Brain microvascular endothelial cell (primary cell): ENCODE results near the gene TAF1D.
A peak's percentile ranks its signal among the peaks of the same experiment; 100 is the strongest.

ENCODE experiments used
- DNase-seq: peaks from one replicate; pipeline ENCODE4 v3.0.0-alpha.2; 2020
- H3K27ac ChIP-seq: fragments of 250-450 bp; sonication (Bioruptor Pico); 2 replicates; pipeline ENCODE4 v1.5.1; 2020; ENCODE audit warnings: mild to moderate bottlenecking, moderate library complexity
- H3K27me3 ChIP-seq: fragments of 250-450 bp; sonication (Bioruptor Pico); replicated peaks from 2 replicates; pipeline ENCODE4 v1.5.1; 2020; ENCODE audit warnings: mild to moderate bottlenecking
- H3K36me3 ChIP-seq: fragments of 250-450 bp; sonication (Bioruptor Pico); replicated peaks from 2 replicates; pipeline ENCODE4 v1.5.1; 2020; ENCODE audit warnings: mild to moderate bottlenecking
- H3K4me3 ChIP-seq: 2 replicates; pipeline ENCODE4 v1.5.1; 2011; ENCODE audit warnings: low read depth, mild to moderate bottlenecking, control low read depth, low read length, moderate library complexity
- in situ Hi-C: cut with HindIII; loops from 2 replicates; pipeline ENCODE4 v1.10.0; 2017; ENCODE audit warnings: low sequenced_read_pairs, low pct_ligation_motif_present
- TF ChIP-seq, protein P1 (sequence below): IDR thresholded peaks from 2 replicates; pipeline ENCODE4 v1.5.1; 2011; ENCODE audit warnings: low read depth, mild to moderate bottlenecking, moderate library complexity, low read length, control low read depth, inconsistent platforms; ENCODE audit errors: missing control alignments

TAF1D gene

DNA sequence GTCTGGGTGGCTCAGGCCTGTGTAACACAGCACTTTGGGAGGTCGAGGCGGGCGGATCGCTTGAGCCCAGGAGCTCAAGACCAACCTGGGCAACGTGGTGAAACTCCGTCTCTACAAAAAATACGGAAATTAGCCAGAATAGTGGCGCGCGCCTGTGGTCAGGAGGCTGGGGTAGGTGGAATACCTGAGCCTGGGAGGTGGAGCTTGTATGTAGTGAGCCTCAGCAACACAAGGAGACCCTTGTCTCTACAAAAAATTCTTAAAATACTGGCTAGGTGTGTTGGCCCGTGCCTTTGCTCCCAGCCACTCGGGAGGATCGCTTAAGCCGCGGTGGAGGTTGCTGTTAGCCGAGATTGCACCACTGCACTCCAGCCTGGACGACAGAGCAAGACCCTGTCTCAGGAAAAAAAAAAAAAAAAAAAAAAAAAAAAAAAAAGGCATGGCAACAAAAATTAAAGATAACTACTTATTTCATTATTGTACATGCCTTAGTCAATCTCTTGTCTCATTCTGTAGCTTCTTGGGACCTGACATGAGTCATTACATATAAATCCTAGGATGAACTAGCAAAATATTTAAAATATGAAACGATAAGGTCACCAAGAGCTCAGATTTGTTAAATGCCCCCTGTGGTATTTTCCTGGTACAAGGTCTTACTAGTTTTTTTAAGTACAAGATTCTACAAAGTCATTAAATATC is 1.1 kb downstream of the TAF1D start:
- no peak for DNase-seq

DNA sequence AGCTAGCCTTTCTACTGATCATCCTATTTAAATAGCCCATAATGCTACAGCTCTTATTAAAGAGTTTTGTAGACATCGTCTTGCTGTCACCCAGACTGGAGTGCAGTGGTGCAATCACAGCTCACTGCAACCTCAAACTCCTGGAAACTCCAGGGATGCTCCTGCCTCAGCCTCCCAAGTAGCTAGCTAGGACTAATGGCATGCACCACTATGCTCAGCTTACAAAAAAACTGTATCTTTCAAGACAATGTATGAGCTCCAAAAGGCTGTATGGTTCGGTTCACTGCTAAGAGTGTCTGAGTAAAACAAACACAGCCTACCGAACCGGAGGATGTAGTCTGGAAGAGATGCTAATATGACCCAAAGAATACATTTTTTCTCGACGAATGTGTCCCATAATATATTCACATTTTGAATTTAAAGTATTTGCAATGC is 2.6 kb downstream of the TAF1D start:
- peak overlapping the region; percentile 98 for H3K4me3 ChIP-seq
- peaks cover 60% of the 10 kb centered on the region for H3K36me3 ChIP-seq
- DNase-seq = no peak
- TF ChIP-seq, protein P1, sequence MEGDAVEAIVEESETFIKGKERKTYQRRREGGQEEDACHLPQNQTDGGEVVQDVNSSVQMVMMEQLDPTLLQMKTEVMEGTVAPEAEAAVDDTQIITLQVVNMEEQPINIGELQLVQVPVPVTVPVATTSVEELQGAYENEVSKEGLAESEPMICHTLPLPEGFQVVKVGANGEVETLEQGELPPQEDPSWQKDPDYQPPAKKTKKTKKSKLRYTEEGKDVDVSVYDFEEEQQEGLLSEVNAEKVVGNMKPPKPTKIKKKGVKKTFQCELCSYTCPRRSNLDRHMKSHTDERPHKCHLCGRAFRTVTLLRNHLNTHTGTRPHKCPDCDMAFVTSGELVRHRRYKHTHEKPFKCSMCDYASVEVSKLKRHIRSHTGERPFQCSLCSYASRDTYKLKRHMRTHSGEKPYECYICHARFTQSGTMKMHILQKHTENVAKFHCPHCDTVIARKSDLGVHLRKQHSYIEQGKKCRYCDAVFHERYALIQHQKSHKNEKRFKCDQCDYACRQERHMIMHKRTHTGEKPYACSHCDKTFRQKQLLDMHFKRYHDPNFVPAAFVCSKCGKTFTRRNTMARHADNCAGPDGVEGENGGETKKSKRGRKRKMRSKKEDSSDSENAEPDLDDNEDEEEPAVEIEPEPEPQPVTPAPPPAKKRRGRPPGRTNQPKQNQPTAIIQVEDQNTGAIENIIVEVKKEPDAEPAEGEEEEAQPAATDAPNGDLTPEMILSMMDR = no peak
- in situ Hi-C loops = no loop called here
- no peaks in the 10 kb centered on the region for H3K27me3 ChIP-seq
- no peak overlapping the region for H3K27ac ChIP-seq

More for the DNA sequence above, 1.1 kb downstream of the TAF1D start:
- H3K36me3 ChIP-seq = peaks cover 46% of the 10 kb centered on the region
- TF ChIP-seq, protein P1 = no peak
- H3K27ac ChIP-seq = peak overlapping the region; percentile 94
- in situ Hi-C loops = no loop called here
- peak overlapping the region; percentile 98 for H3K4me3 ChIP-seq
- no peaks in the 10 kb centered on the region for H3K27me3 ChIP-seq

DNA sequence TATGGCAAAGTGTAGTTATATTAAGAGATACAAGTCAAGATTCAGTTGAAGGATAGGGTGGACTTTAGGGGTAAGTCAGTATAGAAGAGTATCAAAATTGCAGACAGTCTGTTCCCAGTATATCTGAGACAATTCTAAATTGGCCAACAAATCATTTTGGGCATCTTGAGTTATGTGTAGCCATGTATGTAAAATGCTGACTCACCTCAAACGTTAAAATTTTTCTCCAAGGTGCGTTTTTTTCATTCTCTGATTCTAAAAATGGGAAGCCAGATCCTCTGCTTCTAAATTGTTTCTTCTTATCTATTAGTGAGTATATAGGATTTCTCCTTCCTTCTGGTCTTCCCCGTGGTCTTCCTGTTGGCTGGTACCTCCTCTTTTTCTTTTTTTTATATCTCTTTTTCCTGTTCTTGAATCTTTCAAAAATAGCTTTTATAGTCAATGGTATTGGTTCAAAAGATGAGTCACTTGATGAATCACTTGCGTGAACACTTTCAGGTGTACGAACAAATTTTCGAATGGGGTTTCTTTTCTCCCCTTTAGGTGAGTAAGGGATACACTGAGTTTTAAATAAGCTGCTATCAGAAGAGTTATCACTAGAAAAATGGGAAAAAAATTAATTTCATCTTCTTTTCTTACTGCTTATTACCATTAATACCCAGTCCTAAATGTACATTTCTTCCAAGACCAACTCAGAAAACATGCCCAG is 3.2 kb downstream of the TAF1D start:
- peak overlapping the region; percentile 31 for H3K27ac ChIP-seq
- DNase-seq = no peak
- no peaks in the 10 kb centered on the region for H3K27me3 ChIP-seq
- peaks cover 66% of the 10 kb centered on the region for H3K36me3 ChIP-seq
- in situ Hi-C loops = no loop called here
- TF ChIP-seq, protein P1 = no peak
- peak overlapping the region; percentile 98 for H3K4me3 ChIP-seq

DNA sequence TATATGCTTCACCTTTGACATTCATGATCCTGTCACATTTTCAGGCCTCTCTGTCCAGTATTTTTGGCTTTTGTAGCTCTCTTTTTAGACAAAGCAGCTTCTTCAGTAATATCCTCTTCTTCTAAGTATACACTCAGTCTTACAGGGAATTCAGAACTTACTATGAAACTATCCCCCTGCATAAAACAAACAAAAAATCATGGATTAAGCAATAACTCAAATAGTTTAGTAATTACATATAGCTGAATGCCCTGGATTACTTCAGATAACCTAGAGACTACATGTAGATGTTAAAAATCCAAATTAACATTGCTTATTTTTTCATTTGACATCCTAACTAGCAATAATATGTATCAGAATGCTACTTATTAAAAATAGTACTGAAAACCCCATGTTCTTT is 5.2 kb downstream of the TAF1D start:
- in situ Hi-C loops = no loop called here
- Histone ChIP-seq H3K4me3 (no peak overlapping the region), H3K27me3 (no peaks in the 10 kb centered on the region), H3K27ac (no peak overlapping the region), H3K36me3 (peaks cover 85% of the 10 kb centered on the region)
- DNase-seq = no peak
- TF ChIP-seq, protein P1 = no peak

- Histone ChIP-seq H3K36me3 (peaks cover 90% of the 10 kb centered on the region), H3K27ac (no peak overlapping the region)
These were observed 5.7 kb downstream of the TAF1D start for GRCh38 chr11:93735627-93736026.

More at GRCh38 chr11:93735627-93736026, 5.7 kb downstream of the TAF1D start:
- in situ Hi-C loops = no loop called here
- DNase-seq = no peak
- Histone ChIP-seq H3K4me3 (no peak overlapping the region), H3K27me3 (no peaks in the 10 kb centered on the region)
- TF ChIP-seq, protein P1 = no peak
